A549 (cell line): ENCODE data around the gene SNRNP70. TPM values are rescaled to one million over a fixed set of nuclear protein-coding genes. Genes with fewer than 3 reads are reported as not detected.

ENCODE experiments used
- ATAC-seq, 2 experiments: fragments of 200-7000 bp in 1 of 2; fragments of >200 bp in 1 of 2; cut with Nextera tagmentation in 1 of 2; cut with Tn5 transposase in 1 of 2; 3 replicates each; pipeline versions ENCODE4 v1.8.0 to v1.9.1; 2018 to 2020; ENCODE audit warnings: mild to moderate bottlenecking in 1 of 2, moderate library complexity in 1 of 2
- CTCF ChIA-PET: fragments of 300-600 bp; sonication (Branson Sonifier 250); formaldehyde crosslinking; extraction: SDS; loops from one replicate; lab custom pipeline; 2021; ENCODE audit warnings: antibody characterized with exemption, inconsistent platforms; lab: Yijun Ruan, JAX
- POLR2A ChIA-PET: fragments of 350-600 bp; formaldehyde crosslinking; extraction: SDS; loops from one replicate; lab custom pipeline; 2021; ENCODE audit warnings: antibody characterized with exemption, inconsistent platforms; lab: Yijun Ruan, JAX
- DNase-seq, 2 experiments: peaks; one replicate each; pipeline versions ENCODE4 v3.0.0 to v3.0.0-alpha.2; 2011 to 2016; ENCODE audit warnings: low read depth in 1 of 2, low spot score in 1 of 2
- FAIRE-seq: peaks from 2 replicates; lab custom pipeline; 2011; peaks lifted over from hg19 to GRCh38; lab: Jason Lieb, UNC
- H3K27ac ChIP-seq, 2 experiments: fragments of >200 bp; sonication (Bioruptor Twin); formaldehyde crosslinking; 3 replicates each; pipeline ENCODE4 v1.5.1; 2016 to 2017
- H3K4me1 ChIP-seq: fragments of >200 bp; sonication (Bioruptor Twin); formaldehyde crosslinking; 3 replicates; pipeline ENCODE4 v1.6.1; 2016
- H3K4me2 ChIP-seq: fragments of >200 bp; sonication (Bioruptor Twin); formaldehyde crosslinking; 3 replicates; pipeline ENCODE4 v1.6.1; 2016
- H3K4me3 ChIP-seq: fragments of >200 bp; sonication (Bioruptor Twin); formaldehyde crosslinking; 3 replicates; pipeline ENCODE4 v1.5.1; 2016
- H3K9me3 ChIP-seq: fragments of >200 bp; sonication (Bioruptor Twin); formaldehyde crosslinking; 3 replicates; pipeline ENCODE4 v1.6.1; 2016
- BHLHE40 ChIP-seq: IDR thresholded peaks from 2 replicates; pipeline ENCODE4 v1.6.1; 2012; ENCODE audit warnings: low read depth, low read length, inconsistent platforms
- CEBPB ChIP-seq, 2 experiments: fragments of >200 bp in 1 of 2; sonication (Bioruptor Twin) in 1 of 2; formaldehyde crosslinking in 1 of 2; IDR thresholded peaks; 2 replicates each; pipeline ENCODE4 v1.6.1; 2012 to 2016
- CHD4 ChIP-seq: fragments of 200-600 bp; sonication (generic); IDR thresholded peaks from 2 replicates; pipeline ENCODE4 v1.6.1; 2016; ENCODE audit warnings: antibody characterized with exemption, mild to moderate bottlenecking, borderline replicate concordance
- EHMT2 ChIP-seq: fragments of 200-600 bp; sonication (generic); IDR thresholded peaks from 2 replicates; pipeline ENCODE4 v1.6.1; 2016; ENCODE audit warnings: antibody characterized with exemption, low read depth, mild to moderate bottlenecking, moderate library complexity
- GATA3 ChIP-seq: IDR thresholded peaks from 2 replicates; pipeline ENCODE4 v1.6.1; 2012; ENCODE audit warnings: borderline replicate concordance
- HDAC2 ChIP-seq: fragments of 200-600 bp; sonication (generic); IDR thresholded peaks from 2 replicates; pipeline ENCODE4 v1.6.1; 2016
- HEYL ChIP-seq: fragments of 250-450 bp; sonication (Bioruptor Pico); IDR thresholded peaks from 2 replicates; pipeline ENCODE4 v1.8.0; 2021; ENCODE audit warnings: mild to moderate bottlenecking, moderate library complexity
- HOXA7 ChIP-seq: fragments of 250-450 bp; sonication (Bioruptor Pico); IDR thresholded peaks from 2 replicates; pipeline ENCODE4 v1.5.0; 2020; ENCODE audit warnings: mild to moderate bottlenecking, moderate library complexity
- HOXB13 ChIP-seq: fragments of 250-450 bp; sonication (Bioruptor Pico); IDR thresholded peaks from 2 replicates; pipeline ENCODE4 v1.5.0; 2020; ENCODE audit warnings: low read depth, mild to moderate bottlenecking, moderate library complexity
- HOXB5 ChIP-seq: fragments of 250-450 bp; sonication (Bioruptor Pico); IDR thresholded peaks from 2 replicates; pipeline ENCODE4 v1.5.0; 2020; ENCODE audit warnings: mild to moderate bottlenecking, moderate library complexity
- KDM1A ChIP-seq: fragments of 200-600 bp; sonication (generic); IDR thresholded peaks from 2 replicates; pipeline ENCODE4 v1.6.1; 2016; ENCODE audit warnings: low read depth, mild to moderate bottlenecking
- NFE2L2 ChIP-seq: fragments of 150-350 bp; conservative IDR thresholded peaks from 2 replicates; pipeline ENCODE4 v1.6.1; 2014; ENCODE audit warnings: low read length
- RAD21 ChIP-seq, 2 experiments: fragments of >200 bp in 1 of 2; sonication (Bioruptor Twin) in 1 of 2; formaldehyde crosslinking in 1 of 2; IDR thresholded peaks in 1 of 2; conservative IDR thresholded peaks in 1 of 2; 2 replicates in 1 of 2; 3 replicates in 1 of 2; pipeline ENCODE4 v1.6.1; 2012 to 2018; ENCODE audit warnings: inconsistent platforms in 1 of 2
- RARB ChIP-seq: fragments of 250-450 bp; sonication (Bioruptor Pico); IDR thresholded peaks from 2 replicates; pipeline ENCODE4 v1.8.0; 2021; ENCODE audit warnings: mild to moderate bottlenecking, moderate library complexity
- RCOR1 ChIP-seq: fragments of 150-350 bp; IDR thresholded peaks from 2 replicates; pipeline ENCODE4 v1.6.1; 2014; ENCODE audit warnings: antibody characterized with exemption, low read length, low read depth
- TP53 ChIP-seq: fragments of 250-450 bp; sonication (Bioruptor Pico); IDR thresholded peaks from 2 replicates; pipeline ENCODE4 v1.5.0; 2021; ENCODE audit warnings: mild to moderate bottlenecking, moderate library complexity
- ZNF302 ChIP-seq: fragments of 250-450 bp; sonication (Bioruptor Pico); IDR thresholded peaks from 2 replicates; pipeline ENCODE4 v1.9.0; 2021; ENCODE audit warnings: inconsistent platforms, mild to moderate bottlenecking, moderate library complexity
- ZSCAN20 ChIP-seq: fragments of 250-450 bp; sonication (Bioruptor Pico); IDR thresholded peaks from 2 replicates; pipeline ENCODE4 v1.8.0; 2022; ENCODE audit warnings: mild to moderate bottlenecking, moderate library complexity
- WGBS: methylation state at CpG from one replicate; pipeline ENCODE4 v1.1.6; 2017; ENCODE audit errors: missing lambda C conversion rate; 5-methylcytosine and 5-hydroxymethylcytosine counted together
- polyA plus RNA-seq, 4 experiments: library from polyadenylated mRNA; depleted of rRNA in 3 of 4; stranded (reverse); fragments of >200 nt; fragmentation: RNase III in 1 of 4; extraction: RNeasy Plus Mini Kit Qiagen cat#74134 plus additional on column Dnase treatment in 1 of 4; gene quantifications; 2 replicates in 3 of 4; 3 replicates in 1 of 4; pipeline ENCODE4 v1.2.3, GENCODE V29; 2011 to 2017
- TF ChIP-seq, protein P1 (sequence below): fragments of 250-450 bp; sonication (Bioruptor Pico); IDR thresholded peaks from 2 replicates; pipeline ENCODE4 v1.5.0; 2021; ENCODE audit warnings: mild to moderate bottlenecking, moderate library complexity, borderline replicate concordance
- TF ChIP-seq, protein P2 (sequence below): fragments of 150-350 bp; IDR thresholded peaks from 2 replicates; pipeline ENCODE4 v1.6.1; 2014; ENCODE audit warnings: low read depth, mild to moderate bottlenecking, low read length
- TF ChIP-seq, protein P3 (sequence below): fragments of 200-600 bp; sonication (generic); IDR thresholded peaks from 2 replicates; pipeline ENCODE4 v1.6.1; 2016; ENCODE audit warnings: antibody characterized with exemption, mild to moderate bottlenecking, moderate library complexity
- TF ChIP-seq, protein P4 (sequence below): IDR thresholded peaks from 2 replicates; pipeline ENCODE4 v1.6.1; 2012
- TF ChIP-seq, protein P5 (sequence below): fragments of >200 bp; sonication (Bioruptor Twin); formaldehyde crosslinking; IDR thresholded peaks from 2 replicates; pipeline ENCODE4 v1.6.1; 2016

The SNRNP70 gene
- polyA plus RNA-seq, 2 of the 4 experiments (the other 2 are of a cell fraction): 214 to 350 TPM

DNA sequence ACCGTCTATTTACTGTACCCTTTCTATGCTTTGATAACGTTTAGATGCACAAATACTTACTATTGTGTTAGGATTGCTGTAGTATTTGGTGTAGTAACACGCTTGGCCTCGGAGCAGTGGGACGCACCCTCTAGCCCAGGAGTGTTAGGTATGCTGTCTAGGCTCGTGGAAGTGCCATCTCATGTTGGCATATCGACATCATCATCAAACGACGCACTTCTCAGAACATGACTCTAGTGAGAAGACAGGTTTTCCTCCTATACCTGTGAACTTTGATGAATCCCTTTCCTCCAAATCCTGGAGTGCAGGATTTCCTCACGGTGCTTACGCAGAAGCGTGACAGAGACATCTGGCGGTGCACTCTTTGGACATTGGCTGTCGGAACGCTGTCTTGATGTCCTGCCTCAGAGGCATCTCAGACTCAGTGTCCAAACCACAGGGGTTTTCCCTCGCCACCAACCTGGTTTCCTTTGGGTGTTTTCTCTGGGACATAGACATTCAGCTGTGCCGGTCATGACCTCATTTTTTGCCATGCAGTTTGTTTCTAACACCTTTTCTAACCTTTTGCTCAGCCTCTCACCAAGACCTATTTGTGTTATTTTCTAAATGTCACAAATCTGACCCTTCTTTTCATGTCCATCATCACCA is 6.3 kb downstream of the SNRNP70 start:
- no peak for TF ChIP-seq HDAC2
- TF ChIP-seq, protein P1, sequence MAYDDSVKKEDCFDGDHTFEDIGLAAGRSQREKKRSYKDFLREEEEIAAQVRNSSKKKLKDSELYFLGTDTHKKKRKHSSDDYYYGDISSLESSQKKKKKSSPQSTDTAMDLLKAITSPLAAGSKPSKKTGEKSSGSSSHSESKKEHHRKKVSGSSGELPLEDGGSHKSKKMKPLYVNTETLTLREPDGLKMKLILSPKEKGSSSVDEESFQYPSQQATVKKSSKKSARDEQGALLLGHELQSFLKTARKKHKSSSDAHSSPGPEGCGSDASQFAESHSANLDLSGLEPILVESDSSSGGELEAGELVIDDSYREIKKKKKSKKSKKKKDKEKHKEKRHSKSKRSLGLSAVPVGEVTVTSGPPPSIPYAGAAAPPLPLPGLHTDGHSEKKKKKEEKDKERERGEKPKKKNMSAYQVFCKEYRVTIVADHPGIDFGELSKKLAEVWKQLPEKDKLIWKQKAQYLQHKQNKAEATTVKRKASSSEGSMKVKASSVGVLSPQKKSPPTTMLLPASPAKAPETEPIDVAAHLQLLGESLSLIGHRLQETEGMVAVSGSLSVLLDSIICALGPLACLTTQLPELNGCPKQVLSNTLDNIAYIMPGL (CRISPR knock-in tag): no peak
- no peak for TF ChIP-seq KDM1A
- TF ChIP-seq, protein P2, sequence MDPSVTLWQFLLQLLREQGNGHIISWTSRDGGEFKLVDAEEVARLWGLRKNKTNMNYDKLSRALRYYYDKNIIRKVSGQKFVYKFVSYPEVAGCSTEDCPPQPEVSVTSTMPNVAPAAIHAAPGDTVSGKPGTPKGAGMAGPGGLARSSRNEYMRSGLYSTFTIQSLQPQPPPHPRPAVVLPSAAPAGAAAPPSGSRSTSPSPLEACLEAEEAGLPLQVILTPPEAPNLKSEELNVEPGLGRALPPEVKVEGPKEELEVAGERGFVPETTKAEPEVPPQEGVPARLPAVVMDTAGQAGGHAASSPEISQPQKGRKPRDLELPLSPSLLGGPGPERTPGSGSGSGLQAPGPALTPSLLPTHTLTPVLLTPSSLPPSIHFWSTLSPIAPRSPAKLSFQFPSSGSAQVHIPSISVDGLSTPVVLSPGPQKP: no peak
- no peak for TF ChIP-seq CEBPB (IDR thresholded peaks at IDR 0.05)
- TF ChIP-seq HOXB5 (CRISPR knock-in tag): no peak
- TF ChIP-seq, protein P3, sequence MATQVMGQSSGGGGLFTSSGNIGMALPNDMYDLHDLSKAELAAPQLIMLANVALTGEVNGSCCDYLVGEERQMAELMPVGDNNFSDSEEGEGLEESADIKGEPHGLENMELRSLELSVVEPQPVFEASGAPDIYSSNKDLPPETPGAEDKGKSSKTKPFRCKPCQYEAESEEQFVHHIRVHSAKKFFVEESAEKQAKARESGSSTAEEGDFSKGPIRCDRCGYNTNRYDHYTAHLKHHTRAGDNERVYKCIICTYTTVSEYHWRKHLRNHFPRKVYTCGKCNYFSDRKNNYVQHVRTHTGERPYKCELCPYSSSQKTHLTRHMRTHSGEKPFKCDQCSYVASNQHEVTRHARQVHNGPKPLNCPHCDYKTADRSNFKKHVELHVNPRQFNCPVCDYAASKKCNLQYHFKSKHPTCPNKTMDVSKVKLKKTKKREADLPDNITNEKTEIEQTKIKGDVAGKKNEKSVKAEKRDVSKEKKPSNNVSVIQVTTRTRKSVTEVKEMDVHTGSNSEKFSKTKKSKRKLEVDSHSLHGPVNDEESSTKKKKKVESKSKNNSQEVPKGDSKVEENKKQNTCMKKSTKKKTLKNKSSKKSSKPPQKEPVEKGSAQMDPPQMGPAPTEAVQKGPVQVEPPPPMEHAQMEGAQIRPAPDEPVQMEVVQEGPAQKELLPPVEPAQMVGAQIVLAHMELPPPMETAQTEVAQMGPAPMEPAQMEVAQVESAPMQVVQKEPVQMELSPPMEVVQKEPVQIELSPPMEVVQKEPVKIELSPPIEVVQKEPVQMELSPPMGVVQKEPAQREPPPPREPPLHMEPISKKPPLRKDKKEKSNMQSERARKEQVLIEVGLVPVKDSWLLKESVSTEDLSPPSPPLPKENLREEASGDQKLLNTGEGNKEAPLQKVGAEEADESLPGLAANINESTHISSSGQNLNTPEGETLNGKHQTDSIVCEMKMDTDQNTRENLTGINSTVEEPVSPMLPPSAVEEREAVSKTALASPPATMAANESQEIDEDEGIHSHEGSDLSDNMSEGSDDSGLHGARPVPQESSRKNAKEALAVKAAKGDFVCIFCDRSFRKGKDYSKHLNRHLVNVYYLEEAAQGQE: no peak
- no peak for TF ChIP-seq TP53 (CRISPR knock-in tag)
- TF ChIP-seq RAD21 (conservative IDR thresholded peaks at IDR 0.05 in 1 of 2, IDR thresholded peaks at IDR 0.05 in 1 of 2): no peak
- TF ChIP-seq HOXB13 (CRISPR knock-in tag): no peak
- no peak for TF ChIP-seq NFE2L2
- H3K4me3 ChIP-seq: no peak overlapping the region
- no peak for FAIRE-seq
- ChIA-PET CTCF (interaction anchor here (0.7 to 12.7 kb wide), 8 partner anchors 14 to 117 kb away, joined by 3 to 149 read pairs (median 4); partner anchors contain the start of gene RUVBL2), POLR2A (interaction anchor here (0.6 kb wide), 1 partner anchor 40 kb away, joined by 3 read pairs; no protein-coding TSS in a partner anchor)
- ATAC-seq: no peak
- no peak overlapping the region for H3K4me2 ChIP-seq
- peaks cover 13% of the 10 kb centered on the region; the same call in 2 of the 3 replicates for H3K4me1 ChIP-seq
- no peaks in the 10 kb centered on the region for H3K9me3 ChIP-seq
- WGBS: 93% methylated on average over 17 of the region's 17 CpGs
- H3K27ac ChIP-seq: no peak overlapping the region
- DNase-seq: no peak

DNA sequence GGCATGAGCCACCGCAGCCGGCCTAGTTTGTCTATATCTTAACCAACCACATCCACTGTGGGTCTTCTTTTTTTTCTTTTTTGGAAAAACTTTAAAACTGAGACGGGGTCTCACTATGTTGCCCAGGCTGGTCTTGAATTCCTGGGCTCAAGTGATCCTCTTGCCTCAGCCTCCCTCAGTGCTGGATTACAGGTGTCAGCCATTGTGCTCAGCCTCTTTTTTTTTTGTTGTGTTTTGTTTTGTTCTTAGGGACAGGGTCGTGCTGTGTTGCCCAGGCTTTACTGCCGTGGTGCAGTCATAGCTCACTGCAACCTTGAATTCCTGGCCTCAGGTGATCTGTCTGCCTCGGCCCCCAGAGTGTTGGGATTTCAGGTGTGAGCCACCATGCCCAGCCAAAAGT is 7.4 kb downstream of the SNRNP70 start:
- Histone ChIP-seq H3K4me2 (no peak overlapping the region), H3K4me3 (no peak overlapping the region), H3K9me3 (no peaks in the 10 kb centered on the region), H3K27ac (no peak overlapping the region), H3K4me1 (peaks cover 12% of the 10 kb centered on the region)
- 96% methylated on average over 6 of the region's 6 CpGs for WGBS
- FAIRE-seq: no peak
- TF ChIP-seq HEYL (CRISPR knock-in tag): no peak
- TF ChIP-seq HOXA7 (CRISPR knock-in tag): no peak
- TF ChIP-seq, protein P2: no peak
- no peak for TF ChIP-seq RAD21 (conservative IDR thresholded peaks at IDR 0.05 in 1 of 2, IDR thresholded peaks at IDR 0.05 in 1 of 2)
- TF ChIP-seq ZSCAN20: no peak
- no peak for TF ChIP-seq TP53 (CRISPR knock-in tag)
- TF ChIP-seq NFE2L2: no peak
- TF ChIP-seq RARB (CRISPR knock-in tag): no peak
- TF ChIP-seq ZNF302 (CRISPR knock-in tag): no peak
- TF ChIP-seq, protein P4, sequence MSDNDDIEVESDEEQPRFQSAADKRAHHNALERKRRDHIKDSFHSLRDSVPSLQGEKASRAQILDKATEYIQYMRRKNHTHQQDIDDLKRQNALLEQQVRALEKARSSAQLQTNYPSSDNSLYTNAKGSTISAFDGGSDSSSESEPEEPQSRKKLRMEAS: no peak
- TF ChIP-seq GATA3: no peak
- no peak for TF ChIP-seq EHMT2
- TF ChIP-seq, protein P1 (CRISPR knock-in tag): no peak
- TF ChIP-seq CHD4: no peak
- TF ChIP-seq RCOR1: no peak
- no peak for TF ChIP-seq BHLHE40
- TF ChIP-seq, protein P5, sequence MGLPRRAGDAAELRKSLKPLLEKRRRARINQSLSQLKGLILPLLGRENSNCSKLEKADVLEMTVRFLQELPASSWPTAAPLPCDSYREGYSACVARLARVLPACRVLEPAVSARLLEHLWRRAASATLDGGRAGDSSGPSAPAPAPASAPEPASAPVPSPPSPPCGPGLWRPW: no peak
- POLR2A ChIA-PET: interaction anchor here (0.7 kb wide), 1 partner anchor 21 kb away, joined by 3 read pairs; no protein-coding TSS in a partner anchor
- no peak for ATAC-seq
- CTCF ChIA-PET: interaction anchor here (0.6 to 12.7 kb wide), 8 partner anchors 10 to 305 kb away, joined by 3 to 149 read pairs (median 4); no protein-coding TSS in a partner anchor
- DNase-seq: no peak
